ENCODE results near the gene ZBTB38. TPM values are rescaled to one million over a fixed set of nuclear protein-coding genes. Genes with fewer than 3 reads are reported as not detected.

The ZBTB38 gene
- total RNA-seq, 1 donor from 2014 or later: 41.8 TPM

DNA sequence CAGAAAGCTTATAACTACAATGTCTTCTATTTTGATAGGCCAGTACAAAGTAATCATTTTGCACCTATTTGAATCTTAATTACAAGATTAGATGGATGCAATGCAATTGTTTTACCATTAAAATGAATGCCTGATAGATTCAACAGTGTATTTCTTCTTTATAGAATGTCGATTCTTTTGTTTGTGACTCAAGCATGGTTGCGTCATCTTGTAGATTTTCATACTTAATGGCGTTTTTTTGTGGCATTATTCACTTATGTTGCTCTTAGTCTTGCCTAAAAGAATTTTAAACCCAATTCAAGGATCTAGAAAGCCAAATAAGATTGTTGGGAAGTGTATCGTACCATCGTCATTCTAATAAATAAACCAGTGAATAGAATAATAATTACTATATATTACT is 21.4 kb downstream of the ZBTB38 start:
- H3K4me3 Mint-ChIP-seq (ENCODE audit: unreplicated experiment): no peak overlapping the region

DNA sequence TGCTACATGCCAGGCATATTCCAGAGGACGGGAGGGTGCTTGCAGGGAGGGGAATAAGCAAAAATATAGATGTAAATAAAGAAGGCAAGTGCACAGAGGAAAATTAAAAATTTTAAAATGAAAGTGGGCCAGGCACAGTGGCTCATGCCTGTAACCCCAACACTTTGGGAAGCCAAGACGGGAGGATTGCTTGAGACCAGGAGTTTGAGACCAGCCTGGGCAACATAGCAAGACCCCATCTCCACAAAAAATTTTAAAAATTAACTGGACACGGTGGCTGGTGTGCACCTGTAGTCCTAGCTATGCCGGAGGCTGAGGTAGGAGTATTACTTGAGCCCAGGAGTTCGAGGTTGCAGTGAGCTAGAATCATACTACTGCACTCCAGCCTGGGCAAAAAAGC is 22.4 kb downstream of the ZBTB38 start:
- peaks cover 41% of the 10 kb centered on the region for H3K4me1 Mint-ChIP-seq (ENCODE audit: unreplicated experiment)
- no peak for DNase-seq (ENCODE audit: extremely low spot score, unreplicated experiment)
- H3K27ac Mint-ChIP-seq (ENCODE audit: unreplicated experiment): no peak overlapping the region
- H3K4me3 Mint-ChIP-seq (ENCODE audit: unreplicated experiment): no peak overlapping the region
- H3K36me3 Mint-ChIP-seq (ENCODE audit: unreplicated experiment): peaks cover 4% of the 10 kb centered on the region
- H3K27me3 Mint-ChIP-seq (ENCODE audit: unreplicated experiment): no peaks in the 10 kb centered on the region
- H3K9me3 Mint-ChIP-seq (ENCODE audit: unreplicated experiment): no peaks in the 10 kb centered on the region
- TF ChIP-seq, protein P1, sequence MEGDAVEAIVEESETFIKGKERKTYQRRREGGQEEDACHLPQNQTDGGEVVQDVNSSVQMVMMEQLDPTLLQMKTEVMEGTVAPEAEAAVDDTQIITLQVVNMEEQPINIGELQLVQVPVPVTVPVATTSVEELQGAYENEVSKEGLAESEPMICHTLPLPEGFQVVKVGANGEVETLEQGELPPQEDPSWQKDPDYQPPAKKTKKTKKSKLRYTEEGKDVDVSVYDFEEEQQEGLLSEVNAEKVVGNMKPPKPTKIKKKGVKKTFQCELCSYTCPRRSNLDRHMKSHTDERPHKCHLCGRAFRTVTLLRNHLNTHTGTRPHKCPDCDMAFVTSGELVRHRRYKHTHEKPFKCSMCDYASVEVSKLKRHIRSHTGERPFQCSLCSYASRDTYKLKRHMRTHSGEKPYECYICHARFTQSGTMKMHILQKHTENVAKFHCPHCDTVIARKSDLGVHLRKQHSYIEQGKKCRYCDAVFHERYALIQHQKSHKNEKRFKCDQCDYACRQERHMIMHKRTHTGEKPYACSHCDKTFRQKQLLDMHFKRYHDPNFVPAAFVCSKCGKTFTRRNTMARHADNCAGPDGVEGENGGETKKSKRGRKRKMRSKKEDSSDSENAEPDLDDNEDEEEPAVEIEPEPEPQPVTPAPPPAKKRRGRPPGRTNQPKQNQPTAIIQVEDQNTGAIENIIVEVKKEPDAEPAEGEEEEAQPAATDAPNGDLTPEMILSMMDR (IDR thresholded peaks at IDR 0.05): no peak

More for the DNA sequence above, 21.4 kb downstream of the ZBTB38 start:
- Mint-ChIP-seq H3K27me3 (ENCODE audit: unreplicated experiment) (no peaks in the 10 kb centered on the region), H3K9me3 (ENCODE audit: unreplicated experiment) (no peaks in the 10 kb centered on the region), H3K36me3 (ENCODE audit: unreplicated experiment) (peaks cover 2% of the 10 kb centered on the region), H3K4me1 (ENCODE audit: unreplicated experiment) (peaks cover 52% of the 10 kb centered on the region), H3K27ac (ENCODE audit: unreplicated experiment) (no peak overlapping the region)
- DNase-seq (ENCODE audit: extremely low spot score, unreplicated experiment): no peak
- TF ChIP-seq, protein P1 (IDR thresholded peaks at IDR 0.05): no peak

DNA sequence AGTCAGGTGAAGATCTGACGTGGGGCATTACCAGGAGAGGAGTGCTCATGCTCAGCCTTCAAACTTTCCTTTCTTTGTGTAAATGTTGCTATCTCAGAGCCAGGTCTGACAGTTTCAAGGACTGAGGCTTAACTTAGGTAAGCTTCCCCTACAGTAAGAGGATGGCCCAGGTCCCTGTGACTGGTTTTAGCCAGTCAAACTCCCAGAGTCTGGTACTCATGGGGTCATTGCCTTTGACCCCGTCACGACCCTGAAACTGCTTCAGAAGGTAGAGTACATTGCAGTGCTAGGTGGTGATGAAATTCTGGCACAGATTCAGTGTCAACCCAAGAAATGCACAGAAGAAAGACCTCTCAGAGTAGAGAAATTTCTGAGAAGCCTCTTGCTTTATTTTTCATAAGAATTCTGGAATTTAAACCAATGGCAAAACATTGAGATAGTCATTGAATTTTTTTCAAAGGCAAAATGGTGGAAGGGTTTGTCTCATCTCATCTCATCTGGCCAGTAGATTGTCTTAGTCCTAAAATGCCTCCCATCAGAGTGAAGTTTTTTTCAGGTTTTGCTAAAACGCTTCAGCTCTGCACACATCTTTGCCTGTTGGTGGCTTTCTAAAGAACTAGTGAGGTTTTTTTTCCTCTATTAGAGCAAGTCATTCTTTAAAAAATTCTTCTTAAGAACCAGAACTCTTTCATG is 23.1 kb downstream of the ZBTB38 start:
- no peak for DNase-seq (ENCODE audit: extremely low spot score, unreplicated experiment)
- Mint-ChIP-seq H3K4me3 (ENCODE audit: unreplicated experiment) (no peak overlapping the region), H3K9me3 (ENCODE audit: unreplicated experiment) (peaks cover 4% of the 10 kb centered on the region), H3K27me3 (ENCODE audit: unreplicated experiment) (no peaks in the 10 kb centered on the region), H3K36me3 (ENCODE audit: unreplicated experiment) (peaks cover 11% of the 10 kb centered on the region), H3K27ac (ENCODE audit: unreplicated experiment) (no peak overlapping the region), H3K4me1 (ENCODE audit: unreplicated experiment) (peaks cover 37% of the 10 kb centered on the region)
- TF ChIP-seq, protein P1 (IDR thresholded peaks at IDR 0.05): no peak

DNA sequence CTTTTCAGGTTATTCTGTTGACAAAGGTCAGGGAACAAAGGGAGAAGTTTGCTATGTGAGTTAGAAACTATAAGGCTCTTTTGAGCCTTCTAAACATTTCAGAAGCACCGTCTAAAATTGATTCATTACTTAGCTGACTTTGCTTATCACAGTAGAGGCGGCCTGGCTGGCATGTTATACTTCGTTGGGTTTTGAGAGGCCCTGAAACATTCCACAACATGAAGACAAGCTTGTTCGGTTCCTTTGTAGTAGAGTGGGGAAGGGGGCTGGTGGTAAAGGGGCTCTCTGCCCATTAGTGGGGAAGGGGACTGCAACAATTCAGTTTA is 23.6 kb downstream of the ZBTB38 start:
- H3K4me3 Mint-ChIP-seq (ENCODE audit: unreplicated experiment): no peak overlapping the region
- TF ChIP-seq, protein P1 (IDR thresholded peaks at IDR 0.05): no peak
- H3K27ac Mint-ChIP-seq (ENCODE audit: unreplicated experiment): no peak overlapping the region
- H3K9me3 Mint-ChIP-seq (ENCODE audit: unreplicated experiment): peaks cover 9% of the 10 kb centered on the region
- H3K36me3 Mint-ChIP-seq (ENCODE audit: unreplicated experiment): peaks cover 13% of the 10 kb centered on the region
- H3K4me1 Mint-ChIP-seq (ENCODE audit: unreplicated experiment): peaks cover 36% of the 10 kb centered on the region
- no peak for DNase-seq (ENCODE audit: extremely low spot score, unreplicated experiment)
- H3K27me3 Mint-ChIP-seq (ENCODE audit: unreplicated experiment): no peaks in the 10 kb centered on the region

DNA sequence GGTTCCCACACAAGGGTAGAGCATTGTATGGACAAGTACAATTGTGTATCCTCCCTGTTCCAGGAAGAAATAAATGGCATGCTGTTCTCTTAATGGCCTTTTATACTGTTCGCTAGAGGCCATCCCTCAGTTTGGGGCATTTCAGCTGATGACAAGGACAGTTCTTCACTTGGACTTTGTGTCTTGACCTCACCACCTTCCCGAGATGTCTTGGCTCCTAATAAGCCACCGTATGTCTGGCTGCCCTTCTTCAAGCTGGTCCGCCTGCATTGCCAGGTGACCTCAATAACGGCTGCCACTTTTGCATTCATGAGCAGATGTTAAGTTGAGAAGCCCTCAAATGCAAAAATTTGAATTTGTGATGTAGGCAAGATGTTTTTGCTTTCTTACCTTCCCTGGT is 24.1 kb downstream of the ZBTB38 start:
- H3K4me3 Mint-ChIP-seq (ENCODE audit: unreplicated experiment): no peak overlapping the region
- DNase-seq (ENCODE audit: extremely low spot score, unreplicated experiment): no peak
- H3K4me1 Mint-ChIP-seq (ENCODE audit: unreplicated experiment): peaks cover 36% of the 10 kb centered on the region
- no peaks in the 10 kb centered on the region for H3K27me3 Mint-ChIP-seq (ENCODE audit: unreplicated experiment)
- no peak overlapping the region for H3K27ac Mint-ChIP-seq (ENCODE audit: unreplicated experiment)
- H3K9me3 Mint-ChIP-seq (ENCODE audit: unreplicated experiment): peaks cover 13% of the 10 kb centered on the region
- TF ChIP-seq, protein P1 (IDR thresholded peaks at IDR 0.05): no peak
- H3K36me3 Mint-ChIP-seq (ENCODE audit: unreplicated experiment): peaks cover 18% of the 10 kb centered on the region

All from osteocyte (in vitro differentiated cells).